Caco-2 (cell line): ENCODE results near the gene ADARB2. TPM values are rescaled to one million over a fixed set of nuclear protein-coding genes. Genes with fewer than 3 reads are reported as not detected.

Source experiments
- BruUV-seq: library from RNA; stranded (reverse); fragments of 400-500 nt; replicated peaks from 2 replicates; lab custom pipeline; 2021; lab: Mats Ljungman, UMichigan
- CTCF ChIA-PET: fragments of 300-600 bp; sonication (Branson Sonifier 250); formaldehyde crosslinking; loops from one replicate; lab custom pipeline; 2022; ENCODE audit warnings: antibody characterized with exemption; lab: Charles Lee
- POLR2A ChIA-PET: fragments of 300-600 bp; sonication (Branson Sonifier 250); formaldehyde crosslinking; loops from one replicate; lab custom pipeline; 2022; ENCODE audit warnings: antibody characterized with exemption; lab: Charles Lee
- DNase-seq, 2 experiments: peaks; one replicate each; pipeline versions ENCODE4 v3.0.0 to v3.0.0-alpha.2; 2020 to 2022
- H3K27me3 ChIP-seq: replicated peaks from 2 replicates; pipeline ENCODE4 v1.6.0; 2011; ENCODE audit warnings: low read length; ENCODE audit not compliant: control insufficient read depth, insufficient read depth
- H3K36me3 ChIP-seq: 2 replicates; pipeline ENCODE4 v1.5.1; 2011; ENCODE audit warnings: low read length; ENCODE audit not compliant: control insufficient read depth, insufficient read depth
- H3K4me1 ChIP-seq: fragments of 250-450 bp; sonication (Bioruptor Pico); 2 replicates; pipeline ENCODE4 v1.5.1; 2020; ENCODE audit warnings: mild to moderate bottlenecking
- H3K4me3 ChIP-seq: 2 replicates; pipeline ENCODE4 v1.5.1; 2011; ENCODE audit warnings: low read depth, mild to moderate bottlenecking, control low read depth, low read length
- H3K9me3 ChIP-seq: fragments of 250-450 bp; sonication (Bioruptor Pico); 2 replicates; pipeline ENCODE4 v1.5.1; 2020; ENCODE audit warnings: mild to moderate bottlenecking, moderate library complexity
- H3K27ac Mint-ChIP-seq: one replicate; pipeline ENCODE4 v1.8.0; 2022; ENCODE audit warnings: mixed read lengths; ENCODE audit not compliant: unreplicated experiment
- H3K27me3 Mint-ChIP-seq: one replicate; pipeline ENCODE4 v1.8.0; 2022; ENCODE audit warnings: mixed read lengths; ENCODE audit not compliant: insufficient read depth, unreplicated experiment
- H3K36me3 Mint-ChIP-seq: one replicate; pipeline ENCODE4 v1.8.0; 2022; ENCODE audit warnings: mild to moderate bottlenecking, mixed read lengths; ENCODE audit not compliant: insufficient read depth, unreplicated experiment
- H3K4me1 Mint-ChIP-seq: one replicate; pipeline ENCODE4 v1.8.0; 2022; ENCODE audit warnings: low read depth, mixed read lengths; ENCODE audit not compliant: unreplicated experiment
- H3K4me3 Mint-ChIP-seq: one replicate; pipeline ENCODE4 v1.8.0; 2022; ENCODE audit warnings: mild to moderate bottlenecking, moderate library complexity, mixed read lengths; ENCODE audit not compliant: unreplicated experiment
- H3K9me3 Mint-ChIP-seq: one replicate; pipeline ENCODE4 v1.8.0; 2022; ENCODE audit warnings: mixed read lengths; ENCODE audit not compliant: unreplicated experiment
- intact Hi-C: fragments of 100-400 bp; cut with micrococcal nuclease; formaldehyde crosslinking; loops from one replicate; pipeline ENCODE4 v1.10.0; 2022; ENCODE audit not compliant: unreplicated experiment
- total RNA-seq: library from RNA; stranded (reverse); gene quantifications from 2 replicates; pipeline ENCODE4 v1.2.3, GENCODE V29; 2022
- TF ChIP-seq, protein P1 (sequence below), 2 experiments: fragments of 200-600 bp in 1 of 2; IDR thresholded peaks; 1 replicate in 1 of 2; 2 replicates in 1 of 2; pipeline versions ENCODE4 v1.5.1 to v1.8.0; 2011 to 2022; ENCODE audit warnings: antibody characterized with exemption in 1 of 2, control low read depth in 1 of 2, inconsistent platforms in 1 of 2, low read depth in 1 of 2, low read length in 1 of 2, mild to moderate bottlenecking in 1 of 2, moderate library complexity in 1 of 2; ENCODE audit not compliant: insufficient read depth in 1 of 2, severe bottlenecking in 1 of 2, unreplicated experiment in 1 of 2

ADARB2 gene
- total RNA-seq, 1 experiment from 2014 or later = 0.27 TPM

GRCh38 chr10:1406967-1407945 is 330.1 kb downstream of the ADARB2 start:
- Histone ChIP-seq H3K36me3 (no peaks in the 10 kb centered on the region), H3K9me3 (no peaks in the 10 kb centered on the region), H3K4me3 (no peak overlapping the region), H3K27me3 (no peaks in the 10 kb centered on the region), H3K4me1 (no peaks in the 10 kb centered on the region)
- intact Hi-C loops = no loop called here
- no TSS peak for BruUV-seq
- Mint-ChIP-seq H3K4me1 (no peaks in the 10 kb centered on the region), H3K36me3 (no peaks in the 10 kb centered on the region), H3K4me3 (no peak overlapping the region), H3K27ac (no peak overlapping the region), H3K27me3 (peaks cover 4% of the 10 kb centered on the region), H3K9me3 (no peaks in the 10 kb centered on the region)
- CTCF ChIA-PET = no interaction called here
- POLR2A ChIA-PET = no interaction called here
- TF ChIP-seq, protein P1, sequence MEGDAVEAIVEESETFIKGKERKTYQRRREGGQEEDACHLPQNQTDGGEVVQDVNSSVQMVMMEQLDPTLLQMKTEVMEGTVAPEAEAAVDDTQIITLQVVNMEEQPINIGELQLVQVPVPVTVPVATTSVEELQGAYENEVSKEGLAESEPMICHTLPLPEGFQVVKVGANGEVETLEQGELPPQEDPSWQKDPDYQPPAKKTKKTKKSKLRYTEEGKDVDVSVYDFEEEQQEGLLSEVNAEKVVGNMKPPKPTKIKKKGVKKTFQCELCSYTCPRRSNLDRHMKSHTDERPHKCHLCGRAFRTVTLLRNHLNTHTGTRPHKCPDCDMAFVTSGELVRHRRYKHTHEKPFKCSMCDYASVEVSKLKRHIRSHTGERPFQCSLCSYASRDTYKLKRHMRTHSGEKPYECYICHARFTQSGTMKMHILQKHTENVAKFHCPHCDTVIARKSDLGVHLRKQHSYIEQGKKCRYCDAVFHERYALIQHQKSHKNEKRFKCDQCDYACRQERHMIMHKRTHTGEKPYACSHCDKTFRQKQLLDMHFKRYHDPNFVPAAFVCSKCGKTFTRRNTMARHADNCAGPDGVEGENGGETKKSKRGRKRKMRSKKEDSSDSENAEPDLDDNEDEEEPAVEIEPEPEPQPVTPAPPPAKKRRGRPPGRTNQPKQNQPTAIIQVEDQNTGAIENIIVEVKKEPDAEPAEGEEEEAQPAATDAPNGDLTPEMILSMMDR (IDR thresholded peaks at IDR 0.05; ENCODE audit: insufficient read depth in 1 of 2, low read depth in 1 of 2, low read length in 1 of 2, severe bottlenecking in 1 of 2, unreplicated experiment in 1 of 2) = no peak
- no peak for DNase-seq

- POLR2A ChIA-PET = no interaction called here
- CTCF ChIA-PET = no interaction called here
- Histone ChIP-seq H3K4me3 (no peak overlapping the region), H3K27me3 (no peaks in the 10 kb centered on the region), H3K36me3 (no peaks in the 10 kb centered on the region), H3K4me1 (no peaks in the 10 kb centered on the region), H3K9me3 (no peaks in the 10 kb centered on the region)
- H3K4me3 Mint-ChIP-seq = no peak overlapping the region
- TF ChIP-seq, protein P1 (IDR thresholded peaks at IDR 0.05; ENCODE audit: insufficient read depth in 1 of 2, low read depth in 1 of 2, low read length in 1 of 2, severe bottlenecking in 1 of 2, unreplicated experiment in 1 of 2) = no peak
- peaks cover 4% of the 10 kb centered on the region for H3K27me3 Mint-ChIP-seq
- H3K27ac Mint-ChIP-seq = no peak overlapping the region
- no peak for DNase-seq
- no TSS peak for BruUV-seq
- H3K36me3 Mint-ChIP-seq = no peaks in the 10 kb centered on the region
- no peaks in the 10 kb centered on the region for H3K9me3 Mint-ChIP-seq
- intact Hi-C loops = no loop called here
- H3K4me1 Mint-ChIP-seq = no peaks in the 10 kb centered on the region
Measured at GRCh38 chr10:1406132-1406966, 331.0 kb downstream of the ADARB2 start.
